Liver (tissue), 9 donors: Measurements from ENCODE around the gene FCGR2B. TPM values are rescaled to one million over a fixed set of nuclear protein-coding genes. Genes with fewer than 3 reads are reported as not detected.

Experiments
- DNase-seq: peaks from one replicate; pipeline ENCODE4 v3.0.0-alpha.2; 2017; ENCODE audit warnings: low spot score
- H3K27ac ChIP-seq, 2 donors: one replicate each; pipeline ENCODE4 v1.7.0; 2013; ENCODE audit warnings: inconsistent platforms in 2 of 2, low read length in 2 of 2, control low read depth in 1 of 2, low read depth in 1 of 2, mild to moderate bottlenecking in 1 of 2
- H3K27me3 ChIP-seq, 4 donors: one replicate each; pipeline versions ENCODE4 v1.6.1 to v1.7.0; 2013; ENCODE audit warnings: low read length in 3 of 4, inconsistent platforms in 1 of 4, mild to moderate bottlenecking in 1 of 4, moderate library complexity in 1 of 4; ENCODE audit not compliant: control insufficient read depth in 4 of 4, insufficient read depth in 4 of 4
- H3K36me3 ChIP-seq, 4 donors: one replicate each; pipeline versions ENCODE4 v1.6.1 to v1.7.0; 2013; ENCODE audit warnings: low read length in 3 of 4, mild to moderate bottlenecking in 3 of 4, low read depth in 1 of 4, moderate library complexity in 1 of 4; ENCODE audit not compliant: control insufficient read depth in 4 of 4, insufficient read depth in 3 of 4
- H3K4me1 ChIP-seq, 4 donors: one replicate each; pipeline versions ENCODE4 v1.6.1 to v1.7.0; 2013; ENCODE audit warnings: low read length in 3 of 4, mild to moderate bottlenecking in 3 of 4, moderate library complexity in 1 of 4; ENCODE audit not compliant: control insufficient read depth in 4 of 4, insufficient read depth in 4 of 4
- H3K4me3 ChIP-seq, 3 donors: one replicate each; pipeline versions ENCODE4 v1.6.1 to v1.7.0; 2013; ENCODE audit warnings: low read length in 3 of 3, control low read depth in 1 of 3, low read depth in 1 of 3, mild to moderate bottlenecking in 1 of 3
- H3K9ac ChIP-seq, 2 donors: one replicate each; pipeline ENCODE4 v1.7.0; 2013; ENCODE audit warnings: low read length in 2 of 2, mild to moderate bottlenecking in 2 of 2, moderate library complexity in 2 of 2, control low read depth in 1 of 2, low read depth in 1 of 2
- H3K9me3 ChIP-seq, 4 donors: one replicate each; pipeline versions ENCODE4 v1.6.1 to v1.7.0; 2013; ENCODE audit warnings: low read length in 3 of 4; ENCODE audit not compliant: control insufficient read depth in 4 of 4
- ATF3 ChIP-seq: IDR thresholded peaks from 2 replicates; pipeline ENCODE4 v1.6.1; 2016; ENCODE audit warnings: antibody characterized with exemption
- CTCF ChIP-seq: fragments of 150-350 bp; IDR thresholded peaks from 2 replicates; pipeline ENCODE4 v1.5.1; 2017; ENCODE audit warnings: improper control_type of control experiment, low read depth, low read length; ENCODE audit not compliant: missing input control
- EGR1 ChIP-seq, 2 donors: IDR thresholded peaks; 2 replicates each; pipeline ENCODE4 v1.6.1; 2016 to 2018; ENCODE audit warnings: antibody characterized with exemption in 2 of 2, low read depth in 2 of 2
- FOXA1 ChIP-seq: IDR thresholded peaks from 2 replicates; pipeline ENCODE4 v1.6.1; 2016; ENCODE audit warnings: antibody characterized with exemption
- FOXA2 ChIP-seq: IDR thresholded peaks from 2 replicates; pipeline ENCODE4 v1.6.1; 2016; ENCODE audit warnings: antibody characterized with exemption
- GABPA ChIP-seq, 2 donors: IDR thresholded peaks in 1 of 2; conservative IDR thresholded peaks in 1 of 2; 2 replicates each; pipeline ENCODE4 v1.6.1; 2016; ENCODE audit warnings: antibody characterized with exemption in 2 of 2, mild to moderate bottlenecking in 1 of 2, moderate library complexity in 1 of 2
- HNF4A ChIP-seq, 2 donors: conservative IDR thresholded peaks; 2 replicates each; pipeline ENCODE4 v1.6.1; 2016; ENCODE audit warnings: antibody characterized with exemption in 2 of 2, mild to moderate bottlenecking in 2 of 2
- HNF4G ChIP-seq: IDR thresholded peaks from 2 replicates; pipeline ENCODE4 v1.6.1; 2016; ENCODE audit warnings: antibody characterized with exemption
- JUND ChIP-seq, 2 donors: IDR thresholded peaks; 2 replicates each; pipeline ENCODE4 v1.6.1; 2016; ENCODE audit warnings: antibody characterized with exemption in 2 of 2
- MAX ChIP-seq: IDR thresholded peaks from 2 replicates; pipeline ENCODE4 v1.6.1; 2016; ENCODE audit warnings: antibody characterized with exemption
- NR2F2 ChIP-seq: IDR thresholded peaks from 2 replicates; pipeline ENCODE4 v1.6.1; 2016; ENCODE audit warnings: antibody characterized with exemption
- RAD21 ChIP-seq, 2 donors: IDR thresholded peaks; 2 replicates each; pipeline ENCODE4 v1.6.1; 2016; ENCODE audit warnings: antibody characterized with exemption in 2 of 2, mild to moderate bottlenecking in 2 of 2
- REST ChIP-seq: IDR thresholded peaks from 2 replicates; pipeline ENCODE4 v1.6.1; 2016; ENCODE audit warnings: antibody characterized with exemption, mild to moderate bottlenecking
- RXRA ChIP-seq, 2 donors: IDR thresholded peaks; 2 replicates each; pipeline ENCODE4 v1.6.1; 2017 to 2018; ENCODE audit warnings: antibody characterized with exemption in 2 of 2, mild to moderate bottlenecking in 1 of 2
- SP1 ChIP-seq: IDR thresholded peaks from 2 replicates; pipeline ENCODE4 v1.6.1; 2018; ENCODE audit warnings: antibody characterized with exemption, mild to moderate bottlenecking
- TAF1 ChIP-seq: conservative IDR thresholded peaks from 2 replicates; pipeline ENCODE4 v1.6.1; 2016; ENCODE audit warnings: antibody characterized with exemption, mild to moderate bottlenecking
- YY1 ChIP-seq: IDR thresholded peaks from 2 replicates; pipeline ENCODE4 v1.6.1; 2016; ENCODE audit warnings: antibody characterized with exemption, mild to moderate bottlenecking
- ZBTB33 ChIP-seq: IDR thresholded peaks from 2 replicates; pipeline ENCODE4 v1.6.1; 2016; ENCODE audit warnings: antibody characterized with exemption
- WGBS: extraction: QIAGEN DNeasy Blood & Tissue Kit; methylation state at CpG from one replicate; pipeline ENCODE4 v1.1.7; 2013; 5-methylcytosine and 5-hydroxymethylcytosine counted together
- polyA plus RNA-seq, 2 donors: library from polyadenylated mRNA; stranded (reverse) in 1 of 2; unstranded in 1 of 2; fragments of 200-250 nt in 1 of 2; fragments of >200 nt in 1 of 2; fragmentation: Nextera tagmentation in 1 of 2; extraction: Ambion mirVana in 1 of 2; gene quantifications; one replicate each; pipeline versions ENCODE4 v1.2.1 to v1.2.3, GENCODE V29; 2013 to 2015
- total RNA-seq, 2 donors: library from RNA; depleted of rRNA; stranded (reverse); fragments of >200 nt; gene quantifications; one replicate each; pipeline ENCODE4 v1.2.3, GENCODE V29; 2014
- donor health status: healthy.
- donor health status: healthy.
- donor health status: healthy.
- donor health status: healthy.
- donor health status: healthy.

The FCGR2B gene
- total and polyA plus RNA-seq, 4 donors, result 7.9 to 39.5 (median 25.0) TPM

GRCh38 chr1:161726473-161727255 is 63.7 kb downstream of the FCGR2B start:
- Histone ChIP-seq H3K27ac (peak overlapping the region; percentile 88 to 92), H3K9me3 (no peaks in the 10 kb centered on the region), H3K4me1 (peaks cover 2 to 17% (median 9%) of the 10 kb centered on the region in 4 donors), H3K27me3 (no peaks in the 10 kb centered on the region), H3K36me3 (no peaks in the 10 kb centered on the region), H3K4me3 (peak overlapping the region; percentile 63 to 75 (median 74)), H3K9ac (peak overlapping the region in 1 of 2 donors; percentile 87)
- under 1% methylated on average over 83 of the region's 83 CpGs for WGBS
- DNase-seq, result peak; percentile 90
- no peak for TF ChIP-seq RAD21 (IDR thresholded peaks at IDR 0.05)
- TF ChIP-seq NR2F2, result no peak
- TF ChIP-seq SP1, result no peak
- TF ChIP-seq MAX, result peak; percentile 48
- peak in 1 of 2 donors; percentile 16 for TF ChIP-seq EGR1 (IDR thresholded peaks at IDR 0.05; ENCODE audit: low read depth in 2 of 2)
- no peak for TF ChIP-seq HNF4A (conservative IDR thresholded peaks at IDR 0.05)
- TF ChIP-seq YY1, result no peak
- TF ChIP-seq GABPA (IDR thresholded peaks at IDR 0.05 in 1 of 2, conservative IDR thresholded peaks at IDR 0.05 in 1 of 2), result peak in 1 of 2 donors; percentile 31
- no peak for TF ChIP-seq HNF4G
- no peak for TF ChIP-seq FOXA2
- TF ChIP-seq ZBTB33, result no peak
- no peak for TF ChIP-seq REST
- TF ChIP-seq FOXA1, result no peak
- no peak for TF ChIP-seq ATF3
- TF ChIP-seq JUND (IDR thresholded peaks at IDR 0.05), result no peak
- TF ChIP-seq TAF1, result no peak
- TF ChIP-seq CTCF, result peak; percentile 7
- TF ChIP-seq RXRA (IDR thresholded peaks at IDR 0.05), result peak; percentile 20 to 41
